ENCODE measurements around the gene FAM89A. TPM values are rescaled to one million over a fixed set of nuclear protein-coding genes. Genes with fewer than 3 reads are reported as not detected.

The FAM89A gene
- total and polyA plus RNA-seq, 9 donors, result 7.0 to 18.0 (median 9.6) TPM

- Histone ChIP-seq H3K4me3 (no peak overlapping the region), H3K4me1 (ENCODE audit: insufficient read depth) (no peaks in the 10 kb centered on the region), H3K9me3 (no peaks in the 10 kb centered on the region), H3K27ac (no peak overlapping the region), H3K36me3 (no peaks in the 10 kb centered on the region), H3K27me3 (no peaks in the 10 kb centered on the region)
- intact Hi-C loops (cut with DNase I), result no loop called here
- DNase-seq, result no peak
- TF ChIP-seq POLR2A (IDR thresholded peaks at IDR 0.05), result no peak
- no peak for TF ChIP-seq CTCF (IDR thresholded peaks at IDR 0.05)
- no peak for TF ChIP-seq EP300 (IDR thresholded peaks at IDR 0.05)
- WGBS, 3 donors, result 86 to 87% (median 87%) methylated on average over 11 of the region's 11 CpGs
Observed at GRCh38 chr1:231062500-231063270, 22.6 kb upstream of the FAM89A start.

- 83 to 89% (median 85%) methylated on average over 1 of the region's 1 CpG for WGBS, 3 donors
- intact Hi-C loops (cut with DNase I), result no loop called here
- H3K27ac ChIP-seq, result no peak overlapping the region
- H3K4me3 ChIP-seq, result no peak overlapping the region
- H3K36me3 ChIP-seq, result no peaks in the 10 kb centered on the region
- no peaks in the 10 kb centered on the region for H3K27me3 ChIP-seq
- no peaks in the 10 kb centered on the region for H3K4me1 ChIP-seq (ENCODE audit: insufficient read depth)
- TF ChIP-seq POLR2A (IDR thresholded peaks at IDR 0.05) (no peak), CTCF (IDR thresholded peaks at IDR 0.05) (no peak), EP300 (IDR thresholded peaks at IDR 0.05) (no peak)
- DNase-seq, result no peak
- H3K9me3 ChIP-seq, result no peaks in the 10 kb centered on the region
Observed at GRCh38 chr1:231059566-231060193, 19.6 kb upstream of the FAM89A start.

- H3K4me3 ChIP-seq, result no peak overlapping the region
- no peaks in the 10 kb centered on the region for H3K36me3 ChIP-seq
- 54 to 71% (median 62%) methylated on average over 8 of the region's 8 CpGs for WGBS, 3 donors
- H3K27ac ChIP-seq, result no peak overlapping the region
- DNase-seq, result no peak
- H3K4me1 ChIP-seq (ENCODE audit: insufficient read depth), result no peaks in the 10 kb centered on the region
- intact Hi-C loops (cut with DNase I), result no loop called here
- no peaks in the 10 kb centered on the region for H3K27me3 ChIP-seq
- TF ChIP-seq EP300 (IDR thresholded peaks at IDR 0.05), result no peak
- no peak for TF ChIP-seq CTCF (IDR thresholded peaks at IDR 0.05)
- TF ChIP-seq POLR2A (IDR thresholded peaks at IDR 0.05), result no peak
- H3K9me3 ChIP-seq, result no peaks in the 10 kb centered on the region
Observed at GRCh38 chr1:231058416-231059109, 18.5 kb upstream of the FAM89A start.

- WGBS, 3 donors, result 68 to 75% (median 74%) methylated on average over 3 of the region's 3 CpGs
- intact Hi-C loops (cut with DNase I), result no loop called here
- H3K9me3 ChIP-seq, result no peaks in the 10 kb centered on the region
- DNase-seq, result no peak
- peaks cover 2% of the 10 kb centered on the region for H3K4me1 ChIP-seq (ENCODE audit: insufficient read depth)
- TF ChIP-seq EP300 (IDR thresholded peaks at IDR 0.05) (no peak), POLR2A (IDR thresholded peaks at IDR 0.05) (no peak)
- no peaks in the 10 kb centered on the region for H3K36me3 ChIP-seq
- H3K27me3 ChIP-seq, result no peaks in the 10 kb centered on the region
- H3K4me3 ChIP-seq, result no peak overlapping the region
- no peak overlapping the region for H3K27ac ChIP-seq
Observed at GRCh38 chr1:231057410-231057809, 17.4 kb upstream of the FAM89A start.

All from ovary (tissue), 9 donors.